ENCODE results near the gene RBBP8NL.

The RBBP8NL gene

GRCh38 chr20:62400021-62400420 lies 27.3 kb downstream of the RBBP8NL start:
- in situ Hi-C loops (cut with MboI; ENCODE audit: low pct_unique_long_range_greater_than_20kb, low sequenced_read_pairs, unreplicated experiment) = no loop called here
- no peak for TF ChIP-seq CTCF (IDR thresholded peaks at IDR 0.05; ENCODE audit: extremely low read depth, insufficient read depth, missing control alignments)

GRCh38 chr20:62398120-62398821 lies 29.1 kb downstream of the RBBP8NL start:
- in situ Hi-C loops (cut with MboI; ENCODE audit: low pct_unique_long_range_greater_than_20kb, low sequenced_read_pairs, unreplicated experiment) = no loop called here
- no peak for TF ChIP-seq CTCF (IDR thresholded peaks at IDR 0.05; ENCODE audit: extremely low read depth, insufficient read depth, missing control alignments)
- DNase-seq (ENCODE audit: low spot score) = no peak

More at GRCh38 chr20:62400021-62400420, 27.3 kb downstream of the RBBP8NL start:
- DNase-seq (ENCODE audit: low spot score) = no peak

- DNase-seq (ENCODE audit: low spot score) = no peak
- in situ Hi-C loops (cut with MboI; ENCODE audit: low pct_unique_long_range_greater_than_20kb, low sequenced_read_pairs, unreplicated experiment) = no loop called here
- no peak for TF ChIP-seq CTCF (IDR thresholded peaks at IDR 0.05; ENCODE audit: extremely low read depth, insufficient read depth, missing control alignments)
These were observed 30.7 kb downstream of the RBBP8NL start for GRCh38 chr20:62396367-62397239.

GRCh38 chr20:62395311-62396242 lies 31.8 kb downstream of the RBBP8NL start:
- in situ Hi-C loops (cut with MboI; ENCODE audit: low pct_unique_long_range_greater_than_20kb, low sequenced_read_pairs, unreplicated experiment) = no loop called here
- TF ChIP-seq CTCF (IDR thresholded peaks at IDR 0.05; ENCODE audit: extremely low read depth, insufficient read depth, missing control alignments) = no peak
- DNase-seq (ENCODE audit: low spot score) = no peak

GRCh38 chr20:62394248-62395245 lies 32.8 kb downstream of the RBBP8NL start:
- in situ Hi-C loops (cut with MboI; ENCODE audit: low pct_unique_long_range_greater_than_20kb, low sequenced_read_pairs, unreplicated experiment) = no loop called here
- no peak for TF ChIP-seq CTCF (IDR thresholded peaks at IDR 0.05; ENCODE audit: extremely low read depth, insufficient read depth, missing control alignments)
- no peak for DNase-seq (ENCODE audit: low spot score)
